Breast epithelium (tissue), 4 donors: ENCODE results near the gene LGALS3BP. TPM values are rescaled to one million over a fixed set of nuclear protein-coding genes. Genes with fewer than 3 reads are reported as not detected.

Experiments used
- DNase-seq, 2 donors: peaks; one replicate each; pipeline ENCODE4 v3.0.0-alpha.2; 2019; ENCODE audit warnings: low spot score in 2 of 2
- H3K27ac ChIP-seq, 2 donors: fragments of 200-600 bp; sonication (generic) in 1 of 2; one replicate each; pipeline ENCODE4 v1.5.1; 2016 to 2019; ENCODE audit warnings: mild to moderate bottlenecking in 1 of 2
- H3K27me3 ChIP-seq, 2 donors: fragments of 200-600 bp; sonication (generic) in 1 of 2; one replicate each; pipeline versions ENCODE4 v1.5.1 to v1.6.0; 2017 to 2019; ENCODE audit warnings: control low read depth in 1 of 2, mild to moderate bottlenecking in 1 of 2
- H3K36me3 ChIP-seq: fragments of 200-600 bp; one replicate; pipeline ENCODE4 v1.5.1; 2019
- H3K4me1 ChIP-seq, 2 donors: fragments of 200-600 bp; sonication (generic); one replicate each; pipeline ENCODE4 v1.5.1; 2016 to 2019; ENCODE audit warnings: control low read depth in 1 of 2
- H3K4me3 ChIP-seq, 3 donors: fragments of 200-600 bp; sonication (generic); 1 replicate in 2 of 3; 2 replicates in 1 of 3; pipeline ENCODE4 v1.5.1; 2016 to 2019; ENCODE audit warnings: mild to moderate bottlenecking in 3 of 3, moderate library complexity in 2 of 3
- H3K9me3 ChIP-seq, 2 donors: fragments of 200-600 bp; sonication (generic) in 1 of 2; one replicate each; pipeline ENCODE4 v1.5.1; 2016 to 2019; ENCODE audit warnings: control low read depth in 1 of 2
- CTCF ChIP-seq, 3 donors: fragments of 450-650 bp; IDR thresholded peaks; one replicate each; pipeline ENCODE4 v1.5.1; 2016 to 2017; ENCODE audit warnings: antibody characterized with exemption in 3 of 3, mild to moderate bottlenecking in 3 of 3, moderate library complexity in 3 of 3
- POLR2A ChIP-seq: fragments of 450-650 bp; IDR thresholded peaks from one replicate; pipeline ENCODE4 v1.6.1; 2016; ENCODE audit warnings: antibody characterized with exemption, mild to moderate bottlenecking, moderate library complexity
- POLR2AphosphoS5 ChIP-seq, 3 donors: sonication (generic); formaldehyde crosslinking; IDR thresholded peaks; one replicate each; pipeline ENCODE4 v1.6.1; 2017; ENCODE audit warnings: antibody characterized with exemption in 3 of 3
- intact Hi-C: fragments of 100-400 bp; cut with DNase I; formaldehyde crosslinking; loops from one replicate; pipeline ENCODE4 v1.15.1; 2023; ENCODE audit warnings: low total_unique reads
- total RNA-seq, 3 donors: library from RNA; depleted of rRNA; stranded (reverse); fragments of >200 nt; gene quantifications; one replicate each; pipeline ENCODE4 v1.1.0, GENCODE V29; 2016

The LGALS3BP gene
- total RNA-seq, 3 donors from 2014 or later: 192 to 532 (median 206) TPM

- Histone ChIP-seq H3K9me3 (no peaks in the 10 kb centered on the region), H3K27me3 (no peaks in the 10 kb centered on the region), H3K36me3 (no peaks in the 10 kb centered on the region), H3K4me3 (peak overlapping the region; percentile 3 to 56 (median 52)), H3K27ac (peak overlapping the region; percentile 79 to 87), H3K4me1 (peaks cover 15 to 31% of the 10 kb centered on the region in 2 donors)
- intact Hi-C loops: no loop called here
- DNase-seq: peak; percentile 50 to 80
- TF ChIP-seq POLR2A (no peak), POLR2AphosphoS5 (IDR thresholded peaks at IDR 0.05) (peak; percentile 49 to 73 (median 65)), CTCF (IDR thresholded peaks at IDR 0.05) (no peak)
These were observed 46.9 kb upstream of the LGALS3BP start for GRCh38 chr17:79026376-79027273.

- Histone ChIP-seq H3K27me3 (no peaks in the 10 kb centered on the region), H3K9me3 (no peaks in the 10 kb centered on the region), H3K36me3 (no peaks in the 10 kb centered on the region), H3K4me3 (peak overlapping the region; percentile 56 to 79 (median 66)), H3K4me1 (peaks cover 16 to 31% of the 10 kb centered on the region in 2 donors), H3K27ac (peak overlapping the region; percentile 54 to 77)
- TF ChIP-seq POLR2AphosphoS5 (IDR thresholded peaks at IDR 0.05): peak in 1 of 3 donors; percentile 19
- TF ChIP-seq POLR2A: no peak
- peak in 1 of 2 donors; percentile 52 for DNase-seq
- intact Hi-C loops: no loop called here
These were observed 45.4 kb upstream of the LGALS3BP start for GRCh38 chr17:79024901-79025737.

- H3K27me3 ChIP-seq: no peaks in the 10 kb centered on the region
- H3K4me1 ChIP-seq: peaks cover 19 to 31% of the 10 kb centered on the region in 2 donors
- no peaks in the 10 kb centered on the region for H3K9me3 ChIP-seq
- intact Hi-C loops: no loop called here
- H3K4me3 ChIP-seq: peak within 1 kb of the TSS; percentile 56 to 79 (median 66)
- peak in 1 of 2 donors; percentile 66 for DNase-seq
- no peaks in the 10 kb centered on the region for H3K36me3 ChIP-seq
- H3K27ac ChIP-seq: peak within 1 kb of the TSS; percentile 54 to 77
- TF ChIP-seq CTCF (IDR thresholded peaks at IDR 0.05): peak; percentile 51 to 66 (median 53)
- TF ChIP-seq POLR2AphosphoS5 (IDR thresholded peaks at IDR 0.05): peak in 1 of 3 donors; percentile 13
- TF ChIP-seq POLR2A: no peak
These were observed 44.4 kb upstream of the LGALS3BP start, which contains the start of gene C1QTNF1 for GRCh38 chr17:79023886-79024771. Gene C1QTNF1, plus strand, starts transcription at chr17:79024169. Its CDS starts 19,800 bp downstream, at chr17:79043969.

- peak overlapping the region in 1 of 2 donors; percentile 77 for H3K27ac ChIP-seq
- H3K4me3 ChIP-seq: peak overlapping the region in 2 of 3 donors; percentile 56 to 79
- no peaks in the 10 kb centered on the region for H3K9me3 ChIP-seq
- TF ChIP-seq POLR2A: no peak
- TF ChIP-seq POLR2AphosphoS5 (IDR thresholded peaks at IDR 0.05): no peak
- no peak for TF ChIP-seq CTCF (IDR thresholded peaks at IDR 0.05)
- DNase-seq: no peak
- no peaks in the 10 kb centered on the region for H3K27me3 ChIP-seq
- intact Hi-C loops: no loop called here
- peaks cover 19 to 27% of the 10 kb centered on the region in 2 donors for H3K4me1 ChIP-seq
- no peaks in the 10 kb centered on the region for H3K36me3 ChIP-seq
These were observed 43.5 kb upstream of the LGALS3BP start for GRCh38 chr17:79023180-79023705.
